DOHH2 (cell line): ENCODE results near the gene ZNF76.
"Not testable (repeated sequence)": the region's sequence is repeated elsewhere in the genome, so short reads cannot be mapped to it uniquely, and the experiment has no call there.

Source experiments
- CTCF ChIP-seq: fragments of 200-600 bp; sonication (generic); IDR thresholded peaks from one replicate; pipeline ENCODE4 v1.5.1; 2014; ENCODE audit warnings: antibody characterized with exemption, mild to moderate bottlenecking, low read depth, low read length; ENCODE audit not compliant: poor library complexity, severe bottlenecking
- EZH2phosphoT487 ChIP-seq: fragments of 200-600 bp; sonication (generic); IDR thresholded peaks from 2 replicates; pipeline ENCODE4 v1.6.1; 2017; ENCODE audit warnings: borderline replicate concordance, mild to moderate bottlenecking, antibody characterized with exemption, low read length, moderate library complexity, mixed read lengths

DNA sequence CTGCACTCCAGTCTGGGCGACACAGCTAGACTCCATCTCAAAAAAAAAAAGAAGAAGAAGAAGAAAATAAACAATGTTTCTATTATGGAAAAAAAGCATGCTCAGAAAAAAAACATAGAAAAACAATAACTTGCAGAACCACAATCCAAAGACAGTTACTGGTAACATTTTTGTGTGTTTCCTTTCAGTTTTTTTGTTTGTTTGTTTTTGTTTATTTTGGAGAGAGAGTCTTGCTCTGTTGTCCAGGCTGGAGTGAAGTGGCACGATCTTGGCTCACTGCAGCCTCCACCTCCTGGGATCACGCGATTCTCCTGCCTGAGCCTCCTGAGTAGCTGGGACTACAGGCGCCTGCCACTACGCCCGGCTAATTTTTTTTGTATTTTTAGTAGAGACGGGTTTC is 69.4 kb downstream of the ZNF76 start:
- TF ChIP-seq CTCF, EZH2phosphoT487: not testable (repeated sequence)
